ENCODE measurements around the gene PPP1R12A.

- TF ChIP-seq CTCF (IDR thresholded peaks at IDR 0.05; ENCODE audit: insufficient read depth, low read length) (no peak), SPI1 (IDR thresholded peaks at IDR 0.05; ENCODE audit: borderline replicate concordance, low read depth) (no peak), POLR2AphosphoS5 (IDR thresholded peaks at IDR 0.05; ENCODE audit: low read depth) (no peak), REST (IDR thresholded peaks at IDR 0.05; ENCODE audit: insufficient replicate concordance, low read depth) (no peak)
These were observed 53.5 kb downstream of the PPP1R12A start for GRCh38 chr12:79881351-79881750.

Measured in HL-60 (cell line).